ENCODE measurements around the gene ZBTB47. TPM values are rescaled to one million over a fixed set of nuclear protein-coding genes. Genes with fewer than 3 reads are reported as not detected.
A peak's percentile ranks its signal among the peaks of the same experiment; 100 is the strongest.

The ZBTB47 gene
- total RNA-seq, 1 donor from 2014 or later, result 28.1 TPM

DNA sequence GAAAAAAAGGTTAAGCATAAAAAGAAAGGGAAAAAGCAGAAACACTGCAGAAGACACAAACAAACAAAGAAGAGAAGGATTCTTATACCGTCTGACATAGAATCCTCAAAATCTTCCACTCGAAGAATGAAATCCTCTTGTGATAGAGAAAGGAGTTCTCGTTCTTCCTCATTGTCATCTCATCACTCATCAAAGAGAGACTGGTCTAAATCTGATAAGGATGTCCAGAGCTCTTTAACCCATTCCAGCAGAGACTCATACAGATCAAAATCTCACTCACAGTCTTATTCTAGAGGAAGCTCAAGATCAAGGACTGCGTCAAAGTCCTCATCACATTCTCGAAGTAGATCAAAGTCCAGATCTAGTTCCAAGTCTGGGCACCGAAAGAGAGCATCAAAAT lies 16.5 kb upstream of the ZBTB47 start:
- Histone ChIP-seq H3K27me3 (no peaks in the 10 kb centered on the region), H3K27ac (no peak overlapping the region), H3K9me3 (no peaks in the 10 kb centered on the region), H3K36me3 (peaks cover 100% of the 10 kb centered on the region), H3K4me1 (peaks cover 5% of the 10 kb centered on the region), H3K4me3 (no peak overlapping the region)
- TF ChIP-seq, protein P1, sequence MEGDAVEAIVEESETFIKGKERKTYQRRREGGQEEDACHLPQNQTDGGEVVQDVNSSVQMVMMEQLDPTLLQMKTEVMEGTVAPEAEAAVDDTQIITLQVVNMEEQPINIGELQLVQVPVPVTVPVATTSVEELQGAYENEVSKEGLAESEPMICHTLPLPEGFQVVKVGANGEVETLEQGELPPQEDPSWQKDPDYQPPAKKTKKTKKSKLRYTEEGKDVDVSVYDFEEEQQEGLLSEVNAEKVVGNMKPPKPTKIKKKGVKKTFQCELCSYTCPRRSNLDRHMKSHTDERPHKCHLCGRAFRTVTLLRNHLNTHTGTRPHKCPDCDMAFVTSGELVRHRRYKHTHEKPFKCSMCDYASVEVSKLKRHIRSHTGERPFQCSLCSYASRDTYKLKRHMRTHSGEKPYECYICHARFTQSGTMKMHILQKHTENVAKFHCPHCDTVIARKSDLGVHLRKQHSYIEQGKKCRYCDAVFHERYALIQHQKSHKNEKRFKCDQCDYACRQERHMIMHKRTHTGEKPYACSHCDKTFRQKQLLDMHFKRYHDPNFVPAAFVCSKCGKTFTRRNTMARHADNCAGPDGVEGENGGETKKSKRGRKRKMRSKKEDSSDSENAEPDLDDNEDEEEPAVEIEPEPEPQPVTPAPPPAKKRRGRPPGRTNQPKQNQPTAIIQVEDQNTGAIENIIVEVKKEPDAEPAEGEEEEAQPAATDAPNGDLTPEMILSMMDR (IDR thresholded peaks at IDR 0.05), result no peak
- DNase-seq (no peak), ATAC-seq (no peak)
- intact Hi-C loops (cut with DNase I), result no loop called here

DNA sequence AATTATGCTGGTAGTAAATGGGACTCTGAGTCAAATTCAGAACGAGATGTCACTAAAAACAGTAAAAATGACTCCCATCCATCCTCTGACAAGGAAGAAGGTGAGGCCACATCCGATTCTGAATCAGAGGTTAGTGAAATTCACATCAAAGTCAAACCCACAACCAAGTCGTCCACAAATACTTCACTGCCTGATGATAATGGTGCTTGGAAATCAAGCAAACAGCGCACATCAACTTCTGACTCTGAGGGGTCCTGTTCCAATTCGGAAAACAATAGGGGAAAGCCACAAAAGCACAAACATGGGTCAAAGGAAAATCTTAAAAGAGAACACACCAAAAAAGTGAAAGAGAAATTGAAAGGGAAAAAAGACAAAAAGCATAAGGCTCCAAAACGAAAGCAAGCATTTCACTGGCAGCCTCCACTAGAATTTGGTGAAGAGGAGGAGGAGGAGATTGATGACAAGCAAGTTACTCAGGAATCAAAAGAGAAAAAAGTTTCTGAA lies 15.1 kb upstream of the ZBTB47 start:
- Histone ChIP-seq H3K9me3 (no peaks in the 10 kb centered on the region), H3K4me1 (peaks cover 5% of the 10 kb centered on the region), H3K4me3 (no peak overlapping the region), H3K27me3 (no peaks in the 10 kb centered on the region), H3K27ac (peak overlapping the region; percentile 34), H3K36me3 (peaks cover 100% of the 10 kb centered on the region)
- TF ChIP-seq, protein P1 (IDR thresholded peaks at IDR 0.05), result no peak
- no peak for ATAC-seq
- DNase-seq, result no peak
- intact Hi-C loops (cut with DNase I), result no loop called here

DNA sequence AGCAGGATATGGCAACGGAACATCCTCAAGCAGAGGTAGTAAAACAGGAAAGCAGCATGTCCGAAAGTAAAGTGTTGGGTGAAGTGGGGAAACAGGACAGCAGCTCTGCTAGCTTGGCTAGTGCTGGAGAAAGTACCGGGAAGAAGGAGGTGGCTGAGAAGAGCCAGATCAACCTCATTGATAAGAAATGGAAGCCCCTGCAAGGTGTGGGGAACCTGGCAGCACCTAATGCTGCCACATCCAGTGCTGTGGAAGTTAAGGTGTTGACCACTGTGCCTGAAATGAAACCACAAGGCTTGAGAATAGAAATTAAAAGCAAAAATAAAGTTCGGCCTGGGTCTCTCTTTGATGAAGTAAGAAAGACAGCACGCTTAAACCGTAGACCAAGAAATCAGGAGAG lies 14.3 kb upstream of the ZBTB47 start:
- Histone ChIP-seq H3K27me3 (no peaks in the 10 kb centered on the region), H3K9me3 (no peaks in the 10 kb centered on the region), H3K36me3 (peaks cover 100% of the 10 kb centered on the region), H3K4me1 (peaks cover 5% of the 10 kb centered on the region), H3K27ac (no peak overlapping the region), H3K4me3 (no peak overlapping the region)
- intact Hi-C loops (cut with DNase I), result no loop called here
- TF ChIP-seq, protein P1 (IDR thresholded peaks at IDR 0.05), result no peak
- DNase-seq (no peak), ATAC-seq (no peak)

DNA sequence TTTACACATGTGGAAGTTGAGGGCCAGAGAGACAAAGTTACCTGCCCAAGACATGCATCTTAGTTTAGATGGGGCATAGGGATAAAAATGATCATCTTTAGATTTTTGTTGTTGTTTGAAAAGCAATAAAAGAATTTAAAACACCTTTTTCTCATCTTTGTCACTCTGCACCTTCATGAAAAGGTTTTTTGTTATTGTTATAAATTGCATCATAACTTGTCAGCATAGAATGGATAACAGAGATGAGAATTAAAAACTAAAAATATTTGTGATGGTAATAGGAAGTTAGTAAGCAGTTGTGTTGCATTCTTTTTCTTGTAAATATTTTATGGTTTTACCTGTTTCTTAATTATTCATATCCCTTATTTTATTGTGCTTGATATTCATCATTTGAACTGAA lies 13.4 kb upstream of the ZBTB47 start:
- Histone ChIP-seq H3K9me3 (no peaks in the 10 kb centered on the region), H3K4me1 (peaks cover 5% of the 10 kb centered on the region), H3K36me3 (peaks cover 100% of the 10 kb centered on the region), H3K27ac (no peak overlapping the region), H3K4me3 (no peak overlapping the region), H3K27me3 (no peaks in the 10 kb centered on the region)
- DNase-seq (no peak), ATAC-seq (no peak)
- TF ChIP-seq, protein P1 (IDR thresholded peaks at IDR 0.05), result no peak
- intact Hi-C loops (cut with DNase I), result no loop called here

DNA sequence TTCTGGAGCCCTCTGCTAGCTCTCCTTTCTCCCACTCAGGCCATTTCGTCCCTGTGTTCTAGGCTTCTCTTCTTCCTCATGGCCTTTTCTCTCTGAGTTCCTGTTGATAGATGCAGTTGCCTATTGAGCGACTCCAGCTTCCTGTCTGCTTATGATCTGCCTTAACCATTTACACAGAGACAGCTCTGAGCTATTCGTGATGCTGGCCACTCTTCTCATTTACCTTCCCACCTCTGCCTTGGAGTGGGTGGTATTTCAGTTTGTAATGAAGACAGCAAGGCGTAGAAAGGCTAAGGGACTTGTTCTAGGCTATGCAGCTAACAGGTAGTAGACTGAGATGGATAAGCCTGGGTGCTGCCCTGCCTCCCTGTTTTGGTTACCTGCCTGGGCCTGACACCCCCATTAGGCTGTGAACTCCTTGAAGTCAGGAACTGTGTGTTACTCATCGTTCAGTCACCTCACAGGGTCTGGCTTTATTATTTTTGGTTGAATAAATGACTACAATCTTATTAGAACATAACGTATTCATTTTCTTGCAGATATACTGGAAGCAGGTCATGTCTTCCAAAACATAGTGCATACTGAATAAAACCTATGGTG lies 12.6 kb upstream of the ZBTB47 start:
- intact Hi-C loops (cut with DNase I), result no loop called here
- ATAC-seq, result no peak

More for the DNA sequence above, 12.6 kb upstream of the ZBTB47 start:
- H3K27ac ChIP-seq, result no peak overlapping the region
- peaks cover 5% of the 10 kb centered on the region for H3K4me1 ChIP-seq
- H3K9me3 ChIP-seq, result no peaks in the 10 kb centered on the region
- peaks cover 100% of the 10 kb centered on the region for H3K36me3 ChIP-seq
- TF ChIP-seq, protein P1 (IDR thresholded peaks at IDR 0.05), result no peak
- H3K4me3 ChIP-seq, result no peak overlapping the region
- DNase-seq, result no peak
- H3K27me3 ChIP-seq, result no peaks in the 10 kb centered on the region
